ENCODE results near the gene ODF4. TPM values are rescaled to one million over a fixed set of nuclear protein-coding genes. Genes with fewer than 3 reads are reported as not detected.

The ODF4 gene
- total RNA-seq: not detected

- no peak for DNase-seq
- Mint-ChIP-seq H3K4me3 (no peak within 1 kb of the TSS), H3K36me3 (ENCODE audit: low read depth) (no peaks in the 10 kb centered on the region), H3K4me1 (ENCODE audit: low read depth) (peaks cover 12% of the 10 kb centered on the region), H3K9me3 (no peaks in the 10 kb centered on the region), H3K27ac (no peak within 1 kb of the TSS), H3K27me3 (ENCODE audit: low read depth) (no peaks in the 10 kb centered on the region)
- CTCF ChIA-PET: interaction anchor here (0.6 to 1.8 kb wide), 2 partner anchors 13 to 39 kb away, joined by 3 to 10 read pairs; no protein-coding TSS in a partner anchor
- intact Hi-C loops (cut with micrococcal nuclease): no loop called here
These were observed at the start of gene ODF4 for GRCh38 chr17:8339540-8339939. Gene ODF4, plus strand, starts transcription at chr17:8339840. Its CDS starts 212 bp downstream, at chr17:8340052.

- intact Hi-C loops (cut with micrococcal nuclease): no loop called here
- Mint-ChIP-seq H3K27ac (no peak overlapping the region), H3K4me3 (peak overlapping the region; percentile 88), H3K36me3 (ENCODE audit: low read depth) (peaks cover 9% of the 10 kb centered on the region), H3K4me1 (ENCODE audit: low read depth) (peaks cover 31% of the 10 kb centered on the region), H3K9me3 (no peaks in the 10 kb centered on the region), H3K27me3 (ENCODE audit: low read depth) (no peaks in the 10 kb centered on the region)
- CTCF ChIA-PET: no interaction called here
- no peak for DNase-seq
These were observed 49.6 kb upstream of the ODF4 start for GRCh38 chr17:8290043-8290442.

GRCh38 chr17:8292639-8293395 is 46.8 kb upstream of the ODF4 start:
- peaks cover 9% of the 10 kb centered on the region for H3K36me3 Mint-ChIP-seq (ENCODE audit: low read depth)
- no peaks in the 10 kb centered on the region for H3K27me3 Mint-ChIP-seq (ENCODE audit: low read depth)
- H3K4me1 Mint-ChIP-seq (ENCODE audit: low read depth): peaks cover 31% of the 10 kb centered on the region
- CTCF ChIA-PET: no interaction called here
- no peaks in the 10 kb centered on the region for H3K9me3 Mint-ChIP-seq
- no peak overlapping the region for H3K4me3 Mint-ChIP-seq
- intact Hi-C loops (cut with micrococcal nuclease): no loop called here
- no peak overlapping the region for H3K27ac Mint-ChIP-seq
- DNase-seq: no peak

- Mint-ChIP-seq H3K4me1 (ENCODE audit: low read depth) (peaks cover 24% of the 10 kb centered on the region), H3K27me3 (ENCODE audit: low read depth) (no peaks in the 10 kb centered on the region), H3K27ac (peak overlapping the region; percentile 77), H3K36me3 (ENCODE audit: low read depth) (peaks cover 8% of the 10 kb centered on the region), H3K4me3 (peak overlapping the region; percentile 85), H3K9me3 (no peaks in the 10 kb centered on the region)
- DNase-seq: no peak
- intact Hi-C loops (cut with micrococcal nuclease): loop anchor here (2.0 kb wide), 2 partner anchors 88 to 176 kb away; partner anchors contain the start of genes ALOXE3 and RPL26
- CTCF ChIA-PET: interaction anchor here (0.7 to 2.9 kb wide), 3 partner anchors 72 to 221 kb away, joined by 3 to 15 read pairs (median 3); no protein-coding TSS in a partner anchor
These were observed 45.3 kb upstream of the ODF4 start for GRCh38 chr17:8294361-8294760.

- peaks cover 19% of the 10 kb centered on the region for H3K4me1 Mint-ChIP-seq (ENCODE audit: low read depth)
- H3K27me3 Mint-ChIP-seq (ENCODE audit: low read depth): no peaks in the 10 kb centered on the region
- no peak for DNase-seq
These were observed 44.8 kb upstream of the ODF4 start for GRCh38 chr17:8294814-8295316.

GRCh38 chr17:8300226-8300625 is 39.4 kb upstream of the ODF4 start:
- Mint-ChIP-seq H3K4me1 (ENCODE audit: low read depth) (peaks cover 7% of the 10 kb centered on the region), H3K36me3 (ENCODE audit: low read depth) (no peaks in the 10 kb centered on the region), H3K4me3 (no peak overlapping the region), H3K9me3 (no peaks in the 10 kb centered on the region), H3K27me3 (ENCODE audit: low read depth) (no peaks in the 10 kb centered on the region), H3K27ac (no peak overlapping the region)
- no peak for DNase-seq
- intact Hi-C loops (cut with micrococcal nuclease): loop anchor here (1.0 to 5.0 kb wide), 8 partner anchors 51 to 240 kb away; partner anchors contain the start of gene PFAS
- CTCF ChIA-PET: interaction anchor here (0.6 to 2.1 kb wide), 19 partner anchors 12 to 263 kb away, joined by 3 to 17 read pairs (median 5); partner anchors contain the start of genes CTC1, HES7 and RANGRF

More at GRCh38 chr17:8294814-8295316, 44.8 kb upstream of the ODF4 start:
- Mint-ChIP-seq H3K4me3 (peak overlapping the region; percentile 85), H3K9me3 (no peaks in the 10 kb centered on the region), H3K27ac (peak overlapping the region; percentile 77), H3K36me3 (ENCODE audit: low read depth) (peaks cover 6% of the 10 kb centered on the region)
- intact Hi-C loops (cut with micrococcal nuclease): loop anchor here (1.0 to 2.0 kb wide), 3 partner anchors 69 to 176 kb away; partner anchors contain the start of genes ALOXE3 and RPL26
- CTCF ChIA-PET: interaction anchor here (0.7 to 2.9 kb wide), 9 partner anchors 46 to 239 kb away, joined by 3 to 15 read pairs (median 4); partner anchors contain the start of gene PFAS

- CTCF ChIA-PET: interaction anchor here (0.5 to 2.1 kb wide), 35 partner anchors 12 to 240 kb away, joined by 3 to 17 read pairs (median 4); partner anchors contain the start of genes BORCS6, CTC1, HES7 and RANGRF
- H3K27ac Mint-ChIP-seq: no peak overlapping the region
- no peaks in the 10 kb centered on the region for H3K27me3 Mint-ChIP-seq (ENCODE audit: low read depth)
- peak; percentile 67 for DNase-seq
- H3K9me3 Mint-ChIP-seq: no peaks in the 10 kb centered on the region
- intact Hi-C loops (cut with micrococcal nuclease): loop anchor here (1.0 to 5.0 kb wide), 8 partner anchors 51 to 240 kb away; partner anchors contain the start of gene PFAS
- no peaks in the 10 kb centered on the region for H3K36me3 Mint-ChIP-seq (ENCODE audit: low read depth)
- H3K4me1 Mint-ChIP-seq (ENCODE audit: low read depth): peaks cover 7% of the 10 kb centered on the region
- H3K4me3 Mint-ChIP-seq: no peak overlapping the region
These were observed 38.9 kb upstream of the ODF4 start for GRCh38 chr17:8300627-8301242.

GRCh38 chr17:8310601-8311123 is 29.0 kb upstream of the ODF4 start:
- no peak for DNase-seq
- CTCF ChIA-PET: no interaction called here
- Mint-ChIP-seq H3K36me3 (ENCODE audit: low read depth) (no peaks in the 10 kb centered on the region), H3K27me3 (ENCODE audit: low read depth) (peaks cover 6% of the 10 kb centered on the region), H3K9me3 (no peaks in the 10 kb centered on the region), H3K27ac (no peak overlapping the region), H3K4me1 (ENCODE audit: low read depth) (no peaks in the 10 kb centered on the region), H3K4me3 (no peak overlapping the region)
- intact Hi-C loops (cut with micrococcal nuclease): no loop called here

GRCh38 chr17:8311131-8311790 is 28.4 kb upstream of the ODF4 start:
- intact Hi-C loops (cut with micrococcal nuclease): no loop called here
- CTCF ChIA-PET: no interaction called here
- Mint-ChIP-seq H3K4me1 (ENCODE audit: low read depth) (no peaks in the 10 kb centered on the region), H3K27ac (no peak overlapping the region), H3K9me3 (no peaks in the 10 kb centered on the region), H3K4me3 (no peak overlapping the region), H3K27me3 (ENCODE audit: low read depth) (peaks cover 6% of the 10 kb centered on the region), H3K36me3 (ENCODE audit: low read depth) (no peaks in the 10 kb centered on the region)
- no peak for DNase-seq

GRCh38 chr17:8312251-8312650 is 27.4 kb upstream of the ODF4 start:
- DNase-seq: no peak
- Mint-ChIP-seq H3K36me3 (ENCODE audit: low read depth) (no peaks in the 10 kb centered on the region), H3K27me3 (ENCODE audit: low read depth) (peaks cover 6% of the 10 kb centered on the region), H3K9me3 (no peaks in the 10 kb centered on the region), H3K4me1 (ENCODE audit: low read depth) (no peaks in the 10 kb centered on the region), H3K4me3 (no peak overlapping the region), H3K27ac (no peak overlapping the region)
- intact Hi-C loops (cut with micrococcal nuclease): no loop called here
- CTCF ChIA-PET: no interaction called here

- Mint-ChIP-seq H3K27me3 (ENCODE audit: low read depth) (peaks cover 6% of the 10 kb centered on the region), H3K9me3 (no peaks in the 10 kb centered on the region), H3K27ac (no peak overlapping the region), H3K36me3 (ENCODE audit: low read depth) (no peaks in the 10 kb centered on the region), H3K4me3 (no peak overlapping the region), H3K4me1 (ENCODE audit: low read depth) (no peaks in the 10 kb centered on the region)
- intact Hi-C loops (cut with micrococcal nuclease): no loop called here
- CTCF ChIA-PET: interaction anchor here (0.7 kb wide), 1 partner anchor 85 kb away, joined by 3 read pairs; no protein-coding TSS in a partner anchor
- no peak for DNase-seq
These were observed 26.7 kb upstream of the ODF4 start for GRCh38 chr17:8312726-8313600.
